Calu3 (cell line): ENCODE measurements around the gene OPCML. TPM values are rescaled to one million over a fixed set of nuclear protein-coding genes. Genes with fewer than 3 reads are reported as not detected.

Experiments
- BruUV-seq: library from RNA; stranded (reverse); fragments of 400-500 nt; replicated peaks from 2 replicates; lab custom pipeline; 2021; lab: Mats Ljungman, UMichigan
- CTCF ChIA-PET: fragments of 300-600 bp; sonication (Branson Sonifier 250); formaldehyde crosslinking; loops from one replicate; lab custom pipeline; 2022; ENCODE audit warnings: antibody characterized with exemption; lab: Charles Lee
- DNase-seq: peaks from one replicate; pipeline ENCODE4 v3.0.0; 2022
- H3K27ac Mint-ChIP-seq: one replicate; pipeline ENCODE4 v1.8.0; 2022; ENCODE audit warnings: mixed read lengths; ENCODE audit not compliant: unreplicated experiment
- H3K27me3 Mint-ChIP-seq: one replicate; pipeline ENCODE4 v1.8.0; 2022; ENCODE audit warnings: mixed read lengths; ENCODE audit not compliant: unreplicated experiment
- H3K36me3 Mint-ChIP-seq: one replicate; pipeline ENCODE4 v1.8.0; 2022; ENCODE audit warnings: mild to moderate bottlenecking, moderate library complexity, mixed read lengths; ENCODE audit not compliant: insufficient read depth, unreplicated experiment
- H3K4me1 Mint-ChIP-seq: one replicate; pipeline ENCODE4 v1.8.0; 2022; ENCODE audit warnings: mild to moderate bottlenecking, low read depth, mixed read lengths; ENCODE audit not compliant: unreplicated experiment
- H3K4me3 Mint-ChIP-seq: one replicate; pipeline ENCODE4 v1.8.0; 2022; ENCODE audit warnings: mild to moderate bottlenecking, low read depth, moderate library complexity, mixed read lengths; ENCODE audit not compliant: unreplicated experiment
- H3K9me3 Mint-ChIP-seq: one replicate; pipeline ENCODE4 v1.8.0; 2022; ENCODE audit warnings: low read depth, mixed read lengths; ENCODE audit not compliant: unreplicated experiment
- intact Hi-C: fragments of 100-400 bp; cut with micrococcal nuclease; formaldehyde crosslinking; loops from one replicate; pipeline ENCODE4 v1.10.0; 2022; ENCODE audit not compliant: unreplicated experiment
- total RNA-seq: library from RNA; stranded (reverse); gene quantifications from 2 replicates; pipeline ENCODE4 v1.2.3, GENCODE V29; 2022
- TF ChIP-seq, protein P1 (sequence below): fragments of 200-600 bp; IDR thresholded peaks from one replicate; pipeline ENCODE4 v1.8.0; 2022; ENCODE audit warnings: antibody characterized with exemption; ENCODE audit not compliant: unreplicated experiment

Gene OPCML
- total RNA-seq, 1 experiment from 2014 or later, result not detected

DNA sequence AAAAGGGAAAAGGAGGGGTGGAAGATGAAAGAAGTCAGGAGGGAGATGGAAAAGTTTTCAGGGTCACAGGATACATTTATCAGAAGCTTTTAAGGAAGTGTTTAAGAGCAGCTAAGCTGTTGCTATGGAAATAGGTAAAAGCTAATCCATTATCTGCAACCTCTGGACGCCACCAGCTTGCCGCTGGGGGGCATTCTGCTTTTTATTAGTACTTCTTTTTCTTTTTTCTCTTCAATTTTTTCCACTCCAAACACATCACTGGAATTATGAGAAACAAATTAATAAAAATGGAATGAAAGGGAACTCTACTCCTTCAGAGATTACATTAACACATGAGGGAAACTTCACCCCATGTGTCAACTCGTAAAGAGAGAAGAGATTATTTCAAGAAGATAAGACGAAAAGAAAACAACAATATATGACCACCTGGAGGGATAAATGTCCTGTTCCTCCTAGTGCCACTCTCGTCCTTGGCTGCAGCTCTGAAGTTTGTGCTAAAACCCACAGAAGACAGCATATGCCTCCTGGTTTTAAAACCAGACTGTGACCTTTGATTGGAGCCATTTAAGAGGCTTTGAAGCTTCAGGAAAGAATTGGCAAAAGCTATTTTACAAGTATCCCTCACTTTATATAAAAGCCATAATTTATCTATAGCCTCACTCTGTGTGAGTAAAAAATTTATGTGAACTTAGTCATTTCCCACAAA is 972.8 kb downstream of the OPCML start:
- TF ChIP-seq, protein P1, sequence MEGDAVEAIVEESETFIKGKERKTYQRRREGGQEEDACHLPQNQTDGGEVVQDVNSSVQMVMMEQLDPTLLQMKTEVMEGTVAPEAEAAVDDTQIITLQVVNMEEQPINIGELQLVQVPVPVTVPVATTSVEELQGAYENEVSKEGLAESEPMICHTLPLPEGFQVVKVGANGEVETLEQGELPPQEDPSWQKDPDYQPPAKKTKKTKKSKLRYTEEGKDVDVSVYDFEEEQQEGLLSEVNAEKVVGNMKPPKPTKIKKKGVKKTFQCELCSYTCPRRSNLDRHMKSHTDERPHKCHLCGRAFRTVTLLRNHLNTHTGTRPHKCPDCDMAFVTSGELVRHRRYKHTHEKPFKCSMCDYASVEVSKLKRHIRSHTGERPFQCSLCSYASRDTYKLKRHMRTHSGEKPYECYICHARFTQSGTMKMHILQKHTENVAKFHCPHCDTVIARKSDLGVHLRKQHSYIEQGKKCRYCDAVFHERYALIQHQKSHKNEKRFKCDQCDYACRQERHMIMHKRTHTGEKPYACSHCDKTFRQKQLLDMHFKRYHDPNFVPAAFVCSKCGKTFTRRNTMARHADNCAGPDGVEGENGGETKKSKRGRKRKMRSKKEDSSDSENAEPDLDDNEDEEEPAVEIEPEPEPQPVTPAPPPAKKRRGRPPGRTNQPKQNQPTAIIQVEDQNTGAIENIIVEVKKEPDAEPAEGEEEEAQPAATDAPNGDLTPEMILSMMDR, result no peak
- CTCF ChIA-PET, result no interaction called here
- BruUV-seq, result no TSS peak
- no peak overlapping the region for H3K4me3 Mint-ChIP-seq
- no peak overlapping the region for H3K27ac Mint-ChIP-seq
- H3K9me3 Mint-ChIP-seq, result peaks cover 23% of the 10 kb centered on the region
- intact Hi-C loops, result no loop called here
- no peaks in the 10 kb centered on the region for H3K27me3 Mint-ChIP-seq
- DNase-seq, result no peak
- H3K36me3 Mint-ChIP-seq, result no peaks in the 10 kb centered on the region
- no peaks in the 10 kb centered on the region for H3K4me1 Mint-ChIP-seq

DNA sequence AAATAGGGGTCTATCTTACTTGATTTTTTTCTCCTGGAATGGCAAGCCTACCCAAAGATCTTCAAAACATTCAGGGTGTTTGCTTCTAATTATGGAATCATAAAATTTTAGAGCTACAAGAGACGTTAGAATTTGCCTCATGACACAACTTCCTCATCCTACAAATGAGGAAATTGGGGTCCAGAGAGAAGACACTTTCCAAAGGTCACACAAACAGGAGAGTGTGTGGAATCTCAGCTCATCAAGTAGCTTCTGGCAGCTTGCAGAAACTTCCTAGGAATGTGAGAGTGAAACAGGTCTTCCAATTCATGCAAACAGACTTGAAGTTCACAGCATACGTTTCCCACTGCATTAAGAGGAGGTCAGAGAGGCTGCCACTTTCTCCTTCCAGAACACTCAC is 976.0 kb downstream of the OPCML start:
- intact Hi-C loops, result no loop called here
- BruUV-seq, result no TSS peak
- no peak for DNase-seq
- H3K4me3 Mint-ChIP-seq, result no peak overlapping the region
- no peak overlapping the region for H3K27ac Mint-ChIP-seq
- CTCF ChIA-PET, result no interaction called here
- TF ChIP-seq, protein P1, result no peak
- no peaks in the 10 kb centered on the region for H3K27me3 Mint-ChIP-seq
- no peaks in the 10 kb centered on the region for H3K4me1 Mint-ChIP-seq
- peaks cover 25% of the 10 kb centered on the region for H3K9me3 Mint-ChIP-seq
- no peaks in the 10 kb centered on the region for H3K36me3 Mint-ChIP-seq

DNA sequence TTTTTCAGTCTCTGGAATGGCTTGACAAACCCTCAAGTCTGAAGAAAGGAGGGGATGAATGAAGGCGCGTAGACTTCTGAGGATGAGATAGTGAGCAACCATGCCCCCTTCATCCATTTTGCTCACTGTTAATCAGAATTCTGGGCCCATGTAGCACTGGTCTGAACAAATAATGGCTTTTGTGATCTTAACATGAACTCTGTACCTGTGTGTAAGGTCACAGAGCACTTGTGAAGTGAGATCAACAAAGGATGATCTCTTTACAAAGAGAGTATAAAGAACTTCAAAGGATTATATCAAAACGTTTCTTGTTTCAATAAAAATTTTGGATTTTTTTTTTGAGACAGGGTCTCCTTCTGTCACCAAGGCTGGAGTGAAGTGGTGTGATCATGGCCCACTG is 976.7 kb downstream of the OPCML start:
- no TSS peak for BruUV-seq
- no peaks in the 10 kb centered on the region for H3K27me3 Mint-ChIP-seq
- TF ChIP-seq, protein P1, result no peak
- intact Hi-C loops, result no loop called here
- CTCF ChIA-PET, result no interaction called here
- DNase-seq, result no peak
- no peaks in the 10 kb centered on the region for H3K36me3 Mint-ChIP-seq
- no peak overlapping the region for H3K27ac Mint-ChIP-seq
- no peaks in the 10 kb centered on the region for H3K4me1 Mint-ChIP-seq
- no peak overlapping the region for H3K4me3 Mint-ChIP-seq
- H3K9me3 Mint-ChIP-seq, result peaks cover 22% of the 10 kb centered on the region

DNA sequence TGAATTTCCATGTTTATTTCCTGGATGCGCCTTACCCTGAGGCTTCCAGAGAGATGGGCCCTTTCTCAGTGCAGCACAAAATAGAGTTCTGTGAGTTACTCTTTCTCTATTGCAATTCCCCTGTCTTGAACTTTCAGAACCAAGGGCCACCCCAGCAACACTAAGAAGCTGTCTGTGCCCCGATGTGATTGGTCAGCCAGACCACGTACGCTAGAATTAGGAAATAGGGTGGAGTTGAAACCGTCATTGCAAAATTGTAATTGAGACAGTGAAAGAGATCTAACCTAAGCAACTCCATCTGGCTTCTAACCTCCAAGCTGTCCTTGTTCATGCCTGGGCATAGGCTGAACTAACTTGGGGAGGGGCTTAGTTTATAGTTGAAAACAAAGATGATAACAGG is 981.3 kb downstream of the OPCML start:
- DNase-seq, result no peak
- H3K27ac Mint-ChIP-seq, result no peak overlapping the region
- no peaks in the 10 kb centered on the region for H3K27me3 Mint-ChIP-seq
- intact Hi-C loops, result no loop called here
- no TSS peak for BruUV-seq
- CTCF ChIA-PET, result no interaction called here
- H3K36me3 Mint-ChIP-seq, result no peaks in the 10 kb centered on the region
- no peaks in the 10 kb centered on the region for H3K4me1 Mint-ChIP-seq
- peaks cover 16% of the 10 kb centered on the region for H3K9me3 Mint-ChIP-seq
- TF ChIP-seq, protein P1, result no peak
- H3K4me3 Mint-ChIP-seq, result no peak overlapping the region
